Limb (tissue), 2 donors: ENCODE data around the gene ACR.
A peak's percentile ranks its signal among the peaks of the same experiment; 100 is the strongest.
"Not testable (repeated sequence)": the region's sequence is repeated elsewhere in the genome, so short reads cannot be mapped to it uniquely, and the experiment has no call there.

Source experiments
- DNase-seq, 2 donors: peaks; one replicate each; pipeline ENCODE4 v3.0.0-alpha.2; 2016; ENCODE audit errors: extremely low spot score in 2 of 2

ACR gene

GRCh38 chr22:50775132-50775531 is 37.1 kb downstream of the ACR start:
- peak in 1 of 2 donors; percentile 41 for DNase-seq

GRCh38 chr22:50777631-50778030 is 39.6 kb downstream of the ACR start:
- not testable (repeated sequence) for DNase-seq

GRCh38 chr22:50780244-50780643 is 42.2 kb downstream of the ACR start:
- not testable (repeated sequence) for DNase-seq

GRCh38 chr22:50782253-50782652 is 44.2 kb downstream of the ACR start:
- DNase-seq: not testable (repeated sequence)

- DNase-seq: peak; percentile 82 to 95
Measured at GRCh38 chr22:50783033-50783879, 45.3 kb downstream of the ACR start, which contains the start of gene RABL2B. TSS of gene RABL2B (minus strand) at chr22:50783636. CDS start at chr22:50782294, 1,342 bp downstream.

GRCh38 chr22:50783880-50784276 is 45.9 kb downstream of the ACR start:
- not testable (repeated sequence) for DNase-seq

- DNase-seq: not testable (repeated sequence)
Measured at GRCh38 chr22:50785289-50785688, 47.3 kb downstream of the ACR start.

GRCh38 chr22:50786936-50787335 is 48.9 kb downstream of the ACR start:
- not testable (repeated sequence) for DNase-seq
